KMS-11 (cell line): ENCODE results near the gene PRUNE2.

Experiments used
- H2AFZ ChIP-seq: fragments of 200-600 bp; sonication (generic); 2 replicates; pipeline ENCODE4 v1.6.1; 2016; ENCODE audit warnings: antibody characterized with exemption, mixed run types, low read depth
- H3K27ac ChIP-seq: fragments of 200-600 bp; sonication (generic); 2 replicates; pipeline ENCODE4 v1.6.1; 2016; ENCODE audit warnings: mild to moderate bottlenecking, mixed run types
- H3K27me3 ChIP-seq: fragments of 200-600 bp; sonication (generic); 2 replicates; pipeline ENCODE4 v1.6.1; 2017; ENCODE audit warnings: mild to moderate bottlenecking, low read depth, mixed run types, moderate library complexity; ENCODE audit not compliant: insufficient read depth
- H3K36me3 ChIP-seq: fragments of 200-600 bp; sonication (generic); 2 replicates; pipeline ENCODE4 v1.6.1; 2017; ENCODE audit warnings: mild to moderate bottlenecking, mixed run types; ENCODE audit not compliant: insufficient read depth
- H3K4me1 ChIP-seq: fragments of 200-600 bp; sonication (generic); 2 replicates; pipeline ENCODE4 v1.6.1; 2016; ENCODE audit warnings: mild to moderate bottlenecking, low read depth, mixed run types; ENCODE audit not compliant: poor library complexity, severe bottlenecking
- H3K4me2 ChIP-seq: fragments of 200-600 bp; sonication (generic); 2 replicates; pipeline ENCODE4 v1.7.0; 2016; ENCODE audit warnings: mild to moderate bottlenecking, mixed run types
- H3K4me3 ChIP-seq: fragments of 200-600 bp; sonication (generic); IDR thresholded peaks from 2 replicates; pipeline ENCODE4 v1.6.1; 2017; ENCODE audit warnings: low read depth, low read length, mixed read lengths; ENCODE audit not compliant: insufficient read depth
- H3K79me2 ChIP-seq: fragments of 200-600 bp; sonication (generic); 2 replicates; pipeline ENCODE4 v1.6.1; 2016; ENCODE audit warnings: low read depth, mixed run types; ENCODE audit not compliant: insufficient read depth
- H3K9ac ChIP-seq: fragments of 200-600 bp; sonication (generic); 2 replicates; pipeline ENCODE4 v1.6.1; 2016; ENCODE audit warnings: mild to moderate bottlenecking, mixed run types
- H4K20me1 ChIP-seq: fragments of 200-600 bp; sonication (generic); 2 replicates; pipeline ENCODE4 v1.6.1; 2016; ENCODE audit warnings: mild to moderate bottlenecking, mixed run types; ENCODE audit not compliant: insufficient read depth
- TF ChIP-seq, protein P1 (sequence below): fragments of 200-600 bp; sonication (generic); conservative IDR thresholded peaks from 2 replicates; pipeline ENCODE4 v1.6.1; 2017; ENCODE audit warnings: low read depth, mild to moderate bottlenecking, antibody characterized with exemption, low read length, moderate library complexity, mixed read lengths

The PRUNE2 gene

DNA sequence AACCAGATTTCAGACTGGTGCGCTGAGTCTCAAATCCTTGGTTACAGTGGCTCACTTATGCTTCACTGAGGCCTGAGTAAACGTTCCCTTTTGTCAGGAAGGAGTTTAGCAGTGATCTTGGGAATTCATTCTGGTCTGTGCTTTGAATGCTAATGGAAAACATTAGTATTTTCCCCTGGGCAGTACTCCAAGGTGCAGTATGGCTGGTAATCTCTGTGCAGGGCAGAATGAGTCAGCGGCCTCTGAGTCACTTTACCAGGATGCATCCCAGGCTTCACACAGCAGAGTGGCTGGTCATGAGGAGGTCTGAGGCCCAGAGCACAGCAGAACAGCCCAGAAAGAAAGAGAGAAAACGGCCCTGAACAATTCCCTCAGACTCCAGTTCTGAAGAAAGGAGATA is 87.6 kb downstream of the PRUNE2 start:
- H3K4me1 ChIP-seq: no peaks in the 10 kb centered on the region
- no peak overlapping the region for H3K9ac ChIP-seq
- H3K4me3 ChIP-seq: no peak overlapping the region
- H3K79me2 ChIP-seq: no peaks in the 10 kb centered on the region
- H4K20me1 ChIP-seq: no peaks in the 10 kb centered on the region
- no peak overlapping the region for H3K4me2 ChIP-seq
- H2AFZ ChIP-seq: no peak overlapping the region
- H3K36me3 ChIP-seq: no peaks in the 10 kb centered on the region
- no peaks in the 10 kb centered on the region for H3K27me3 ChIP-seq
- TF ChIP-seq, protein P1, sequence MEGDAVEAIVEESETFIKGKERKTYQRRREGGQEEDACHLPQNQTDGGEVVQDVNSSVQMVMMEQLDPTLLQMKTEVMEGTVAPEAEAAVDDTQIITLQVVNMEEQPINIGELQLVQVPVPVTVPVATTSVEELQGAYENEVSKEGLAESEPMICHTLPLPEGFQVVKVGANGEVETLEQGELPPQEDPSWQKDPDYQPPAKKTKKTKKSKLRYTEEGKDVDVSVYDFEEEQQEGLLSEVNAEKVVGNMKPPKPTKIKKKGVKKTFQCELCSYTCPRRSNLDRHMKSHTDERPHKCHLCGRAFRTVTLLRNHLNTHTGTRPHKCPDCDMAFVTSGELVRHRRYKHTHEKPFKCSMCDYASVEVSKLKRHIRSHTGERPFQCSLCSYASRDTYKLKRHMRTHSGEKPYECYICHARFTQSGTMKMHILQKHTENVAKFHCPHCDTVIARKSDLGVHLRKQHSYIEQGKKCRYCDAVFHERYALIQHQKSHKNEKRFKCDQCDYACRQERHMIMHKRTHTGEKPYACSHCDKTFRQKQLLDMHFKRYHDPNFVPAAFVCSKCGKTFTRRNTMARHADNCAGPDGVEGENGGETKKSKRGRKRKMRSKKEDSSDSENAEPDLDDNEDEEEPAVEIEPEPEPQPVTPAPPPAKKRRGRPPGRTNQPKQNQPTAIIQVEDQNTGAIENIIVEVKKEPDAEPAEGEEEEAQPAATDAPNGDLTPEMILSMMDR: no peak
- no peak overlapping the region for H3K27ac ChIP-seq

DNA sequence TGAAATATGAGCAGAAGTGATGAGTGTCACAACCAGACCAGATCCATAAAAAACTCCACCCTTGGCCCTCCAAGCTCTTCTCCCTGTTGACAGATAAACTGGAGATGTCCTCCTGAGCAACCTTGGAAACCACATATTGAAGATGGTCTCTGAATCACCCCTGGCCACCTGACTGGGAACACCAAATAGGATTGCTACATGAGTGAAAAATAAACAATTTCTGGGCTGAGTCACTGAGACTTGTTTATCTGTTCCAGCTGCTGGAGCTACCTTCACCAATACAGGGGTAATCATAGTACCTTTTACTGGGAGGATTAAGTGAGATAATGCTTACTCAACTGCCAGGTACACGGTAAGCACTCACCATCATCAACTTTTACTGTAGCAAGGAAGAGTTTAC is 88.4 kb downstream of the PRUNE2 start:
- Histone ChIP-seq H3K9ac (no peak overlapping the region), H3K27ac (no peak overlapping the region), H4K20me1 (no peaks in the 10 kb centered on the region), H3K27me3 (no peaks in the 10 kb centered on the region), H3K4me2 (no peak overlapping the region), H2AFZ (no peak overlapping the region), H3K79me2 (no peaks in the 10 kb centered on the region), H3K4me3 (no peak overlapping the region), H3K4me1 (no peaks in the 10 kb centered on the region), H3K36me3 (no peaks in the 10 kb centered on the region)
- TF ChIP-seq, protein P1: no peak

DNA sequence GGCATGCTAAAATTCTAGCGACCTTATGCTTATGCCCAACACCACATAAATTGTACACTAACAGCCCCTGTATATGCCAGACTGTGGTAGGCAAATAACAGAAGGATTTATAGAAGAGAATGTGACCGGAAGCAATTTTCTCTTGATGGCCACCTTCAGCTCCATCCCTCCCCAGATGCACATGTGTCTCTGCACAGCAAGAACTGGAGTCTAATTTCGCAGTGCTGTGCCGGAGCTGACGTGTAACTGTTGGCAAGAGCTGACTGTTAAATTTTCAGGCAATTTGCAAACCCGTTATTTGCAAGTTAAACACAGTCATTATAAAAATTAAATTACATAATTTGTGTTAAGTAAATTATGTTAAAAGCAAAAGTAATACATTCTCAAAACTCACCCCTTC is 93.3 kb downstream of the PRUNE2 start:
- H3K27me3 ChIP-seq: no peaks in the 10 kb centered on the region
- TF ChIP-seq, protein P1: no peak
- H3K4me2 ChIP-seq: no peak overlapping the region
- H4K20me1 ChIP-seq: no peaks in the 10 kb centered on the region
- H3K9ac ChIP-seq: no peak overlapping the region
- no peaks in the 10 kb centered on the region for H3K36me3 ChIP-seq
- no peak overlapping the region for H3K4me3 ChIP-seq
- H2AFZ ChIP-seq: no peak overlapping the region
- H3K79me2 ChIP-seq: no peaks in the 10 kb centered on the region
- peaks cover 3% of the 10 kb centered on the region for H3K4me1 ChIP-seq
- no peak overlapping the region for H3K27ac ChIP-seq

- peaks cover 3% of the 10 kb centered on the region for H3K4me1 ChIP-seq
- no peak overlapping the region for H3K9ac ChIP-seq
- H3K4me2 ChIP-seq: no peak overlapping the region
- no peak overlapping the region for H3K27ac ChIP-seq
- no peaks in the 10 kb centered on the region for H4K20me1 ChIP-seq
- no peaks in the 10 kb centered on the region for H3K36me3 ChIP-seq
- TF ChIP-seq, protein P1: peak; percentile 90
- no peak overlapping the region for H3K4me3 ChIP-seq
- H3K79me2 ChIP-seq: no peaks in the 10 kb centered on the region
- H2AFZ ChIP-seq: no peak overlapping the region
- no peaks in the 10 kb centered on the region for H3K27me3 ChIP-seq
Observed at GRCh38 chr9:76810377-76810957, 95.4 kb downstream of the PRUNE2 start.
